IMR-90 (cell line): ENCODE results near the gene AREL1. TPM values are rescaled to one million over a fixed set of nuclear protein-coding genes. Genes with fewer than 3 reads are reported as not detected.

ENCODE experiments used
- ATAC-seq: fragments of 200-7000 bp; cut with Tn5 transposase; 2 replicates; pipeline ENCODE4 v1.9.1; 2020; ENCODE audit warnings: low read depth, mild to moderate bottlenecking, moderate library complexity
- BruUV-seq: library from RNA; stranded (reverse); fragments of 400-500 nt; replicated peaks from 2 replicates; lab custom pipeline; 2021; lab: Mats Ljungman, UMichigan
- CTCF ChIA-PET: fragments of 300-600 bp; formaldehyde crosslinking; extraction: SDS; loops from one replicate; lab custom pipeline; 2021; ENCODE audit warnings: antibody characterized with exemption; lab: Yijun Ruan, JAX
- POLR2A ChIA-PET: fragments of 300-600 bp; sonication (Branson Sonifier 250); formaldehyde crosslinking; loops from one replicate; lab custom pipeline; 2022; ENCODE audit warnings: antibody characterized with exemption; ENCODE audit not compliant: unreplicated experiment; lab: Charles Lee
- DNase-seq: peaks from one replicate; pipeline ENCODE4 v3.0.0; 2013
- H2AFZ ChIP-seq: replicated peaks from 2 replicates; pipeline ENCODE3; 2013; ENCODE audit warnings: low read length, mild to moderate bottlenecking; ENCODE audit not compliant: poor library complexity
- H2AK5ac ChIP-seq: 2 replicates; pipeline ENCODE4 v1.6.1; 2013; ENCODE audit warnings: low read depth, low read length, inconsistent platforms
- H2AK9ac ChIP-seq: replicated peaks from 2 replicates; pipeline ENCODE3; 2013; ENCODE audit warnings: mild to moderate bottlenecking, low read depth, low read length, moderate library complexity; ENCODE audit not compliant: poor library complexity
- H2BK120ac ChIP-seq: 2 replicates; pipeline ENCODE4 v1.6.1; 2013; ENCODE audit warnings: low read depth, low read length, inconsistent platforms
- H2BK15ac ChIP-seq: 3 replicates; pipeline ENCODE4 v1.6.1; 2013; ENCODE audit warnings: low read depth, low read length, inconsistent platforms
- H2BK20ac ChIP-seq: 2 replicates; pipeline ENCODE4 v1.6.1; 2013; ENCODE audit warnings: low read depth, mild to moderate bottlenecking, inconsistent platforms, low read length, moderate library complexity
- H2BK5ac ChIP-seq: 2 replicates; pipeline ENCODE4 v1.6.1; 2013; ENCODE audit warnings: mild to moderate bottlenecking, low read depth, low read length, inconsistent platforms; ENCODE audit not compliant: poor library complexity, severe bottlenecking
- H3K14ac ChIP-seq: replicated peaks from 2 replicates; pipeline ENCODE4 v1.6.1; 2013; ENCODE audit warnings: low read depth, low read length, inconsistent platforms
- H3K18ac ChIP-seq: 2 replicates; pipeline ENCODE4 v1.6.1; 2013; ENCODE audit warnings: low read depth, low read length, control low read depth
- H3K23ac ChIP-seq: 2 replicates; pipeline ENCODE4 v1.6.1; 2013; ENCODE audit warnings: low read depth, low read length, inconsistent platforms
- H3K27ac ChIP-seq: 2 replicates; pipeline ENCODE4 v1.5.1; 2013; ENCODE audit warnings: mild to moderate bottlenecking, control low read depth, low read length; ENCODE audit not compliant: insufficient read depth
- H3K27me3 ChIP-seq: 2 replicates; pipeline ENCODE4 v1.6.1; 2013; ENCODE audit warnings: low read length; ENCODE audit not compliant: control insufficient read depth, insufficient read depth
- H3K36me3 ChIP-seq: 2 replicates; pipeline ENCODE4 v1.6.1; 2013; ENCODE audit warnings: low read length, mixed read lengths; ENCODE audit not compliant: control insufficient read depth, insufficient read depth
- H3K4ac ChIP-seq: 2 replicates; pipeline ENCODE4 v1.6.1; 2013; ENCODE audit warnings: low read depth, low read length, inconsistent platforms
- H3K4me1 ChIP-seq: 2 replicates; pipeline ENCODE4 v1.6.1; 2013; ENCODE audit warnings: low read length, mixed read lengths; ENCODE audit not compliant: control insufficient read depth, insufficient read depth
- H3K4me2 ChIP-seq: 2 replicates; pipeline ENCODE4 v1.6.1; 2013; ENCODE audit warnings: low read depth, mild to moderate bottlenecking, control low read depth, low read length, moderate library complexity
- H3K4me3 ChIP-seq: 2 replicates; pipeline ENCODE4 v1.5.1; 2013; ENCODE audit warnings: low read depth, mild to moderate bottlenecking, control low read depth, low read length, moderate library complexity; ENCODE audit not compliant: insufficient read depth
- H3K56ac ChIP-seq: 2 replicates; pipeline ENCODE4 v1.6.1; 2013; ENCODE audit warnings: low read length, inconsistent platforms; ENCODE audit not compliant: insufficient read depth; ENCODE audit errors: extremely low read depth
- H3K79me1 ChIP-seq, 2 experiments: 2 replicates each; pipeline ENCODE4 v1.6.1; 2013; ENCODE audit warnings: low read length in 2 of 2, inconsistent platforms in 1 of 2, low read depth in 1 of 2
- H3K9ac ChIP-seq: 2 replicates; pipeline ENCODE4 v1.6.1; 2013; ENCODE audit warnings: low read depth, low read length, control low read depth
- H3K9me1 ChIP-seq: 2 replicates; pipeline ENCODE4 v1.6.1; 2013; ENCODE audit warnings: low read length, inconsistent platforms; ENCODE audit not compliant: insufficient read depth
- H3K9me3 ChIP-seq: 2 replicates; pipeline ENCODE4 v1.6.1; 2013; ENCODE audit warnings: low read length; ENCODE audit not compliant: control insufficient read depth, insufficient read depth
- H4K20me1 ChIP-seq: 2 replicates; pipeline ENCODE4 v1.6.1; 2013; ENCODE audit warnings: low read length, inconsistent platforms; ENCODE audit not compliant: insufficient read depth
- H4K5ac ChIP-seq: 2 replicates; pipeline ENCODE4 v1.6.1; 2013; ENCODE audit warnings: mild to moderate bottlenecking, low read depth, low read length, control low read depth
- H4K8ac ChIP-seq, 2 experiments: 2 replicates each; pipeline ENCODE4 v1.6.1; 2013; ENCODE audit warnings: low read depth in 2 of 2, low read length in 2 of 2, control low read depth in 1 of 2, inconsistent platforms in 1 of 2
- H4K91ac ChIP-seq: 2 replicates; pipeline ENCODE4 v1.6.1; 2013; ENCODE audit warnings: low read depth, low read length, inconsistent platforms; ENCODE audit not compliant: insufficient read depth
- CEBPB ChIP-seq: IDR thresholded peaks from 2 replicates; pipeline ENCODE4 v1.6.1; 2012; ENCODE audit warnings: low read depth, low read length, improper control_type of control experiment
- CHD1 ChIP-seq: IDR thresholded peaks from 2 replicates; pipeline ENCODE4 v1.6.1; 2012; ENCODE audit warnings: low read depth, low read length, improper control_type of control experiment
- ELK1 ChIP-seq: fragments of 150-350 bp; IDR thresholded peaks from 2 replicates; pipeline ENCODE4 v1.6.1; 2016; ENCODE audit warnings: low read depth, mild to moderate bottlenecking, low read length, moderate library complexity, borderline replicate concordance
- MAFK ChIP-seq: IDR thresholded peaks from 2 replicates; pipeline ENCODE4 v1.6.1; 2012; ENCODE audit warnings: low read depth, low read length, improper control_type of control experiment
- MXI1 ChIP-seq: IDR thresholded peaks from 2 replicates; pipeline ENCODE4 v1.6.1; 2012; ENCODE audit warnings: low read depth, mild to moderate bottlenecking, low read length, moderate library complexity, borderline replicate concordance
- NFE2L2 ChIP-seq: fragments of 150-350 bp; IDR thresholded peaks from 2 replicates; pipeline ENCODE4 v1.6.1; 2016; ENCODE audit warnings: low read depth, mild to moderate bottlenecking, low read length
- RAD21 ChIP-seq: IDR thresholded peaks from 2 replicates; pipeline ENCODE4 v1.6.1; 2012; ENCODE audit warnings: low read length, improper control_type of control experiment
- RCOR1 ChIP-seq: IDR thresholded peaks from 2 replicates; pipeline ENCODE4 v1.6.1; 2012; ENCODE audit warnings: mild to moderate bottlenecking, low read length, improper control_type of control experiment; ENCODE audit not compliant: insufficient replicate concordance
- RFX5 ChIP-seq: IDR thresholded peaks from 2 replicates; pipeline ENCODE4 v1.8.0; 2012; ENCODE audit warnings: low read depth, mild to moderate bottlenecking, low read length, moderate library complexity
- USF2 ChIP-seq: fragments of 150-350 bp; IDR thresholded peaks from 2 replicates; pipeline ENCODE4 v1.6.1; 2017; ENCODE audit warnings: mild to moderate bottlenecking, antibody characterized with exemption, low read length, low read depth
- WGBS, 2 experiments: methylation state at CpG; one replicate each; pipeline versions ENCODE4 v1.1.5 to v1.1.7; 2013; ENCODE audit warnings: missing lambda C conversion rate in 2 of 2; ENCODE audit not compliant: insufficient read length in 1 of 2; ENCODE audit errors: extremely low coverage in 2 of 2; 5-methylcytosine and 5-hydroxymethylcytosine counted together
- dilution Hi-C: fragments of 300-500 bp; cut with HindIII; formaldehyde crosslinking; loops from one replicate; pipeline ENCODE4 v1.14.3; 2018; ENCODE audit warnings: low sequenced_read_pairs; ENCODE audit not compliant: unreplicated experiment
- in situ Hi-C: fragments of 300-500 bp; cut with MboI; formaldehyde crosslinking; loops from 3 replicates; pipeline ENCODE4 v1.14.3; 2019; ENCODE audit warnings: low sequenced_read_pairs, inconsistent platforms, mixed read lengths
- intact Hi-C: fragments of 100-400 bp; cut with micrococcal nuclease; formaldehyde crosslinking; loops from 2 replicates; pipeline ENCODE4 v1.10.0; 2022
- polyA plus RNA-seq, 3 experiments: library from polyadenylated mRNA; depleted of rRNA; stranded (reverse); fragments of >200 nt; gene quantifications; 2 replicates each; pipeline ENCODE4 v1.2.3, GENCODE V29; 2012; ENCODE audit warnings: low replicate concordance in 1 of 3
- total RNA-seq: library from RNA; depleted of rRNA; stranded (reverse); fragments of >200 nt; gene quantifications from 2 replicates; pipeline ENCODE4 v1.2.3, GENCODE V29; 2012
- TF ChIP-seq, protein P1 (sequence below): conservative IDR thresholded peaks from 2 replicates; pipeline ENCODE4 v1.5.1; 2012; ENCODE audit warnings: mild to moderate bottlenecking, low read depth, low read length, improper control_type of control experiment

AREL1 gene
- total and polyA plus RNA-seq, 2 of the 4 experiments (the other 2 are of a cell fraction) = 30.0 to 39.3 TPM

DNA sequence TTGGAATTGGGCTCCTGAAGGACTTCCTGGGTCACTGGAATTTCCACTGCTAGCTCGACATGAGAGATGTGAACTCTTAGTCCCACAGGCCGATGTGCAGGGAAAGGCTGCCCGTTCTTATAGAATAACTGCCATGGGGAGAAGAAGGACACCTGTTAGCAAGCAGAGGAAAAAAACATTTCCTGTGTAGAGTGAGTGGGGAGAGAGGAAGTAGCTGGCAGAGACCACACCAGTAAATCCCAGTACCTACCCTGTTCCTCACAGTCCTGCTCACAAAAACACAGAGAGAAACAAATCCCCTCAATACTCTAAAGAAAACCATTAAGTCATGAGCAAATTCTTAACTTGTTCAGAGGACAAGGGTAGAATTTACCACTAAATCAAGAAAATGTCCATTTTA is 29.5 kb downstream of the AREL1 start:
- H3K14ac ChIP-seq = no peak overlapping the region
- no TSS peak for BruUV-seq
- H3K18ac ChIP-seq = no peak overlapping the region
- H2BK15ac ChIP-seq = no peak overlapping the region
- TF ChIP-seq MAFK (no peak), CEBPB (no peak), USF2 (no peak), RAD21 (no peak), RFX5 (no peak), RCOR1 (no peak), ELK1 (no peak), NFE2L2 (no peak), CHD1 (no peak), MXI1 (no peak)
- TF ChIP-seq, protein P1, sequence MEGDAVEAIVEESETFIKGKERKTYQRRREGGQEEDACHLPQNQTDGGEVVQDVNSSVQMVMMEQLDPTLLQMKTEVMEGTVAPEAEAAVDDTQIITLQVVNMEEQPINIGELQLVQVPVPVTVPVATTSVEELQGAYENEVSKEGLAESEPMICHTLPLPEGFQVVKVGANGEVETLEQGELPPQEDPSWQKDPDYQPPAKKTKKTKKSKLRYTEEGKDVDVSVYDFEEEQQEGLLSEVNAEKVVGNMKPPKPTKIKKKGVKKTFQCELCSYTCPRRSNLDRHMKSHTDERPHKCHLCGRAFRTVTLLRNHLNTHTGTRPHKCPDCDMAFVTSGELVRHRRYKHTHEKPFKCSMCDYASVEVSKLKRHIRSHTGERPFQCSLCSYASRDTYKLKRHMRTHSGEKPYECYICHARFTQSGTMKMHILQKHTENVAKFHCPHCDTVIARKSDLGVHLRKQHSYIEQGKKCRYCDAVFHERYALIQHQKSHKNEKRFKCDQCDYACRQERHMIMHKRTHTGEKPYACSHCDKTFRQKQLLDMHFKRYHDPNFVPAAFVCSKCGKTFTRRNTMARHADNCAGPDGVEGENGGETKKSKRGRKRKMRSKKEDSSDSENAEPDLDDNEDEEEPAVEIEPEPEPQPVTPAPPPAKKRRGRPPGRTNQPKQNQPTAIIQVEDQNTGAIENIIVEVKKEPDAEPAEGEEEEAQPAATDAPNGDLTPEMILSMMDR = no peak
- no peak overlapping the region for H3K4ac ChIP-seq
- no peak overlapping the region for H3K4me3 ChIP-seq
- ChIA-PET POLR2A (no interaction called here), CTCF (no interaction called here)
- no peak overlapping the region for H3K23ac ChIP-seq
- no peaks in the 10 kb centered on the region for H3K9me3 ChIP-seq
- H2AFZ ChIP-seq = no peak overlapping the region
- no peak overlapping the region for H3K27ac ChIP-seq
- H3K9ac ChIP-seq = no peak overlapping the region
- no peak overlapping the region for H2BK20ac ChIP-seq
- dilution Hi-C loops = no loop called here
- intact Hi-C loops = no loop called here
- H3K56ac ChIP-seq = no peak overlapping the region
- no peak overlapping the region for H4K91ac ChIP-seq
- in situ Hi-C loops = no loop called here
- H2BK120ac ChIP-seq = no peak overlapping the region
- H3K79me1 ChIP-seq = peaks cover 23 to 24% of the 10 kb centered on the region in 2 experiments
- no peak overlapping the region for H2AK5ac ChIP-seq
- WGBS, 2 experiments = no CpG with 5 or more reads among the region's 3 CpGs
- H3K4me1 ChIP-seq = no peaks in the 10 kb centered on the region
- no peak overlapping the region for H4K8ac ChIP-seq
- no peaks in the 10 kb centered on the region for H3K27me3 ChIP-seq
- DNase-seq = no peak
- H3K9me1 ChIP-seq = no peaks in the 10 kb centered on the region; the same call in 1 of the 2 replicates
- no peaks in the 10 kb centered on the region for H4K20me1 ChIP-seq
- H4K5ac ChIP-seq = no peak overlapping the region
- no peak overlapping the region for H2AK9ac ChIP-seq
- no peak overlapping the region for H3K4me2 ChIP-seq
- H2BK5ac ChIP-seq = no peak overlapping the region
- ATAC-seq = no peak
- peaks cover 26% of the 10 kb centered on the region for H3K36me3 ChIP-seq
